ENCODE data around the gene PNLIPRP2. TPM values are rescaled to one million over a fixed set of nuclear protein-coding genes. Genes with fewer than 3 reads are reported as not detected.

PNLIPRP2 gene
- polyA plus RNA-seq, 1 of the 3 experiments (the other 2 are of a cell fraction) = not detected

DNA sequence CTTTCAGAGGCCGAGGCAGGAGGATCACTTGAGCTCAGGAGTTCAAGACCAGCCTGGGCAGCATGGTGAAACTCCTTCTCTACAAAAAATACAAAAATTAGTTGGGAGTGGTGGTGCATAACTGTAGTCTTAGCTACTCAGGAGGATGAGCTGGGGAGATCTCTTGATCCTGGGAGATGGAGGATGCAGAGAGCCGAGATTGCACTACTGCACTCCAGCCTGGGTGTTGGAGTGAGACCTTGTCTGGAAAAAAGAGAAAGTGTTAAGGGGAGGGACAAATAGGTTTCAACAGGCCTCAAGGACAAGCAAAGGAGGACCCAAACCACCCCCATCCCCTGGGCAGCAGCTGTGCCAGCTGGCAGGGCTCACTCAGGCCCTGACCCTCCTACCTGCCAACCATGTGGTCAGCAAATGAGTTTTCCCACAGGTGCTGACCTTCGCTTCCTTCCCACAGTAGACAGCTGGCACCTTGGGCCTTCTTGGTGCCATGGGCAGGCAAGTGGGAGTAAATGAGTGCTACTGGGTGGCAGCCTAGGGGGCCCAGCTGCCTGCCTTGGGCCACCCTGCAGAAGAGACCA is 5.5 kb upstream of the PNLIPRP2 start:
- no peaks in the 10 kb centered on the region for H3K9me3 ChIP-seq
- no peaks in the 10 kb centered on the region for H3K4me1 ChIP-seq (ENCODE audit: control insufficient read depth in 1 of 2, insufficient read depth in 2 of 2, low read depth in 1 of 2, low read length in 1 of 2)
- 36% methylated on average over 2 of the region's 3 CpGs for WGBS (ENCODE audit: low lambda C conversion rate)
- no peak overlapping the region for H3K4me3 ChIP-seq (ENCODE audit: low read depth in 2 of 2, low read length in 1 of 2)
- ChIA-PET CTCF (interaction anchor here (0.7 to 5.2 kb wide), 2 partner anchors 12 to 559 kb away, joined by 3 to 39 read pairs; no protein-coding TSS in a partner anchor), POLR2A (no interaction called here)
- no peak overlapping the region for H2AFZ ChIP-seq (ENCODE audit: low read depth)
- no peak for DNase-seq
- H3K9me2 ChIP-seq = no peaks in the 10 kb centered on the region
- no peaks in the 10 kb centered on the region for H3K79me2 ChIP-seq (ENCODE audit: insufficient read depth)
- H3K9ac ChIP-seq = no peak overlapping the region
- no peaks in the 10 kb centered on the region for H3K36me3 ChIP-seq (replicated peaks in 1 of 2; ENCODE audit: control insufficient read depth in 1 of 2, insufficient read depth in 2 of 2, low read length in 1 of 2)
- no peaks in the 10 kb centered on the region; the same call in 1 of the 2 replicates for H3K27me3 ChIP-seq (ENCODE audit: insufficient read depth)
- H3K4me2 ChIP-seq = no peak overlapping the region
- H4K20me1 ChIP-seq (ENCODE audit: insufficient read depth) = no peaks in the 10 kb centered on the region
- no peak for TF ChIP-seq CHD2 (IDR thresholded peaks at IDR 0.05; ENCODE audit: low read length, partially characterized antibody)
- TF ChIP-seq RAD21 (IDR thresholded peaks at IDR 0.05; ENCODE audit: low read length) = no peak
- TF ChIP-seq GATA2 (CRISPR knock-in tag; IDR thresholded peaks at IDR 0.05) = no peak
- TF ChIP-seq, protein P1, sequence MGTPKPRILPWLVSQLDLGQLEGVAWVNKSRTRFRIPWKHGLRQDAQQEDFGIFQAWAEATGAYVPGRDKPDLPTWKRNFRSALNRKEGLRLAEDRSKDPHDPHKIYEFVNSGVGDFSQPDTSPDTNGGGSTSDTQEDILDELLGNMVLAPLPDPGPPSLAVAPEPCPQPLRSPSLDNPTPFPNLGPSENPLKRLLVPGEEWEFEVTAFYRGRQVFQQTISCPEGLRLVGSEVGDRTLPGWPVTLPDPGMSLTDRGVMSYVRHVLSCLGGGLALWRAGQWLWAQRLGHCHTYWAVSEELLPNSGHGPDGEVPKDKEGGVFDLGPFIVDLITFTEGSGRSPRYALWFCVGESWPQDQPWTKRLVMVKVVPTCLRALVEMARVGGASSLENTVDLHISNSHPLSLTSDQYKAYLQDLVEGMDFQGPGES (IDR thresholded peaks at IDR 0.05; ENCODE audit: low read depth, low read length) = no peak
- no peak for TF ChIP-seq RXRA (IDR thresholded peaks at IDR 0.05; ENCODE audit: borderline replicate concordance, low read depth)
- no peak for TF ChIP-seq TCF12 (IDR thresholded peaks at IDR 0.05)
- no peak for TF ChIP-seq YY1 (IDR thresholded peaks at IDR 0.05; ENCODE audit: low read depth)
- TF ChIP-seq GABPA (IDR thresholded peaks at IDR 0.05; ENCODE audit: low read depth) = no peak
- TF ChIP-seq ZBTB33 (IDR thresholded peaks at IDR 0.05; ENCODE audit: borderline replicate concordance, low read depth) = no peak
- no peak for TF ChIP-seq TAF1 (IDR thresholded peaks at IDR 0.05; ENCODE audit: borderline replicate concordance, low read depth, low read length)
- TF ChIP-seq, protein P2, sequence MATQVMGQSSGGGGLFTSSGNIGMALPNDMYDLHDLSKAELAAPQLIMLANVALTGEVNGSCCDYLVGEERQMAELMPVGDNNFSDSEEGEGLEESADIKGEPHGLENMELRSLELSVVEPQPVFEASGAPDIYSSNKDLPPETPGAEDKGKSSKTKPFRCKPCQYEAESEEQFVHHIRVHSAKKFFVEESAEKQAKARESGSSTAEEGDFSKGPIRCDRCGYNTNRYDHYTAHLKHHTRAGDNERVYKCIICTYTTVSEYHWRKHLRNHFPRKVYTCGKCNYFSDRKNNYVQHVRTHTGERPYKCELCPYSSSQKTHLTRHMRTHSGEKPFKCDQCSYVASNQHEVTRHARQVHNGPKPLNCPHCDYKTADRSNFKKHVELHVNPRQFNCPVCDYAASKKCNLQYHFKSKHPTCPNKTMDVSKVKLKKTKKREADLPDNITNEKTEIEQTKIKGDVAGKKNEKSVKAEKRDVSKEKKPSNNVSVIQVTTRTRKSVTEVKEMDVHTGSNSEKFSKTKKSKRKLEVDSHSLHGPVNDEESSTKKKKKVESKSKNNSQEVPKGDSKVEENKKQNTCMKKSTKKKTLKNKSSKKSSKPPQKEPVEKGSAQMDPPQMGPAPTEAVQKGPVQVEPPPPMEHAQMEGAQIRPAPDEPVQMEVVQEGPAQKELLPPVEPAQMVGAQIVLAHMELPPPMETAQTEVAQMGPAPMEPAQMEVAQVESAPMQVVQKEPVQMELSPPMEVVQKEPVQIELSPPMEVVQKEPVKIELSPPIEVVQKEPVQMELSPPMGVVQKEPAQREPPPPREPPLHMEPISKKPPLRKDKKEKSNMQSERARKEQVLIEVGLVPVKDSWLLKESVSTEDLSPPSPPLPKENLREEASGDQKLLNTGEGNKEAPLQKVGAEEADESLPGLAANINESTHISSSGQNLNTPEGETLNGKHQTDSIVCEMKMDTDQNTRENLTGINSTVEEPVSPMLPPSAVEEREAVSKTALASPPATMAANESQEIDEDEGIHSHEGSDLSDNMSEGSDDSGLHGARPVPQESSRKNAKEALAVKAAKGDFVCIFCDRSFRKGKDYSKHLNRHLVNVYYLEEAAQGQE (IDR thresholded peaks at IDR 0.05; ENCODE audit: low read depth, low read length) = no peak
- no peak for TF ChIP-seq RFX5 (IDR thresholded peaks at IDR 0.05; ENCODE audit: low read length)
- TF ChIP-seq FOXM1 (IDR thresholded peaks at IDR 0.05; ENCODE audit: low read depth) = no peak
- TF ChIP-seq MEF2A (IDR thresholded peaks at IDR 0.05; ENCODE audit: borderline replicate concordance, low read depth) = no peak
- TF ChIP-seq, protein P3, sequence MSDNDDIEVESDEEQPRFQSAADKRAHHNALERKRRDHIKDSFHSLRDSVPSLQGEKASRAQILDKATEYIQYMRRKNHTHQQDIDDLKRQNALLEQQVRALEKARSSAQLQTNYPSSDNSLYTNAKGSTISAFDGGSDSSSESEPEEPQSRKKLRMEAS (IDR thresholded peaks at IDR 0.05; ENCODE audit: low read depth) = no peak
- H3F3A ChIP-seq (replicated peaks; ENCODE audit: insufficient read depth) = no peaks in the 10 kb centered on the region
- no peak overlapping the region for H3K27ac ChIP-seq (ENCODE audit: low read depth in 2 of 2, low read length in 1 of 2)
